ENCODE results near the gene RXFP3.
"Not testable (repeated sequence)": the region's sequence is repeated elsewhere in the genome, so short reads cannot be mapped to it uniquely, and the experiment has no call there.

Gene RXFP3

DNA sequence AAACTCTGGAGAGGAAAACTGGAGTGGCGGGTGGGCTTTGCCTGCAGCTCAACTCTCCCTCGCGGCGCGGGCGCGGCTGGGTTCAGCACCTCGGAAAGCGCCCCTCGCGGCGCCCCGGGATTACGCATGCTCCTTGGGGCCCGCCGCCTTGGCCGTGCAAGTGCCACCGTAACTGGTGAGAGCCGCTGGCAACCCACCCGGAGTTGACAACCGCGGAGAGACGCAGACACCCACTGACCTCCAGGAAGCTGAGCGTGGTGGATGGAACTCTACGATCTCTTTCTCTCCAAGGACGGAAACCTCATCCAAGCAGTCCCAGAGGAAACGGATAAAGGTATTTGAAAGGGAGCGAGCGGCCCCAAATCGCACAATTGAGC lies 194 bp upstream of the RXFP3 start:
- DNase-seq (ENCODE audit: low read depth) = peak; percentile 72

DNA sequence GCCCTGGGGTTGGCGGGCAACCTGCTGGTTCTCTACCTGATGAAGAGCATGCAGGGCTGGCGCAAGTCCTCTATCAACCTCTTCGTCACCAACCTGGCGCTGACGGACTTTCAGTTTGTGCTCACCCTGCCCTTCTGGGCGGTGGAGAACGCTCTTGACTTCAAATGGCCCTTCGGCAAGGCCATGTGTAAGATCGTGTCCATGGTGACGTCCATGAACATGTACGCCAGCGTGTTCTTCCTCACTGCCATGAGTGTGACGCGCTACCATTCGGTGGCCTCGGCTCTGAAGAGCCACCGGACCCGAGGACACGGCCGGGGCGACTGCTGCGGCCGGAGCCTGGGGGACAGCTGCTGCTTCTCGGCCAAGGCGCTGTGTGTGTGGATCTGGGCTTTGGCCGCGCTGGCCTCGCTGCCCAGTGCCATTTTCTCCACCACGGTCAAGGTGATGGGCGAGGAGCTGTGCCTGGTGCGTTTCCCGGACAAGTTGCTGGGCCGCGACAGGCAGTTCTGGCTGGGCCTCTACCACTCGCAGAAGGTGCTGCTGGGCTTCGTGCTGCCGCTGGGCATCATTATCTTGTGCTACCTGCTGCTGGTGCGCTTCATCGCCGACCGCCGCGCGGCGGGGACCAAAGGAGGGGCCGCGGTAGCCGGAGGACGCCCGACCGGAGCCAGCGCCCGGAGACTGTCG lies 976 bp downstream of the RXFP3 start:
- DNase-seq (ENCODE audit: low read depth) = no peak

DNA sequence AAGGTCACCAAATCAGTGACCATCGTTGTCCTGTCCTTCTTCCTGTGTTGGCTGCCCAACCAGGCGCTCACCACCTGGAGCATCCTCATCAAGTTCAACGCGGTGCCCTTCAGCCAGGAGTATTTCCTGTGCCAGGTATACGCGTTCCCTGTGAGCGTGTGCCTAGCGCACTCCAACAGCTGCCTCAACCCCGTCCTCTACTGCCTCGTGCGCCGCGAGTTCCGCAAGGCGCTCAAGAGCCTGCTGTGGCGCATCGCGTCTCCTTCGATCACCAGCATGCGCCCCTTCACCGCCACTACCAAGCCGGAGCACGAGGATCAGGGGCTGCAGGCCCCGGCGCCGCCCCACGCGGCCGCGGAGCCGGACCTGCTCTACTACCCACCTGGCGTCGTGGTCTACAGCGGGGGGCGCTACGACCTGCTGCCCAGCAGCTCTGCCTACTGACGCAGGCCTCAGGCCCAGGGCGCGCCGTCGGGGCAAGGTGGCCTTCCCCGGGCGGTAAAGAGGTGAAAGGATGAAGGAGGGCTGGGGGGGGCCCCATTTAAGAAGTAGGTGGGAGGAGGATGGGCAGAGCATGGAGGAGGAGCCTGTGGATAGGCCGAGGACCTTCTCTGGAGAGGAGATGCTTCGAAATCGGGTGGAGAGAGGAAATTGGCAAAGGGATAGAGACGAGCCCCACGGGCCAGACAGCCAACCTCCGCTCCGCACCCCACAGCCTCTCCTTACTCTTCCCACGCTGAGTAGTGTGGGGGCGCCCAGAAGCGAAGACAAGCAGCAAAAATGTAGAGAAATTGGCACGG lies 1.7 kb downstream of the RXFP3 start:
- no peak for DNase-seq (ENCODE audit: low read depth)

DNA sequence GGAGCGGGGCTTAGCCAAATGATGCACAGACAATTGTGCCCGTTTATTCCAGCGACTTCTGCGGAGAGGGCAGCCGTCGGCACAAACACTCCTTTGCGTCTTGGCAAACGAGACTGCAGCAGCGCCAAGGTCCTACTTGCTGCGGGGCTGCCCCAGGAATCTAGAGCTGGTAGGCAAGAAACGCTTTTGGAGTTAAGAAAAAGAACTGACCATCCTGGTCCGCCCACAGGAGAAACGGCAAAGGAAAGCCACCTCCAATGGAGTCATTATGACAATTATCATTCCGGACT lies 2.3 kb downstream of the RXFP3 start:
- no peak for DNase-seq (ENCODE audit: low read depth)

DNA sequence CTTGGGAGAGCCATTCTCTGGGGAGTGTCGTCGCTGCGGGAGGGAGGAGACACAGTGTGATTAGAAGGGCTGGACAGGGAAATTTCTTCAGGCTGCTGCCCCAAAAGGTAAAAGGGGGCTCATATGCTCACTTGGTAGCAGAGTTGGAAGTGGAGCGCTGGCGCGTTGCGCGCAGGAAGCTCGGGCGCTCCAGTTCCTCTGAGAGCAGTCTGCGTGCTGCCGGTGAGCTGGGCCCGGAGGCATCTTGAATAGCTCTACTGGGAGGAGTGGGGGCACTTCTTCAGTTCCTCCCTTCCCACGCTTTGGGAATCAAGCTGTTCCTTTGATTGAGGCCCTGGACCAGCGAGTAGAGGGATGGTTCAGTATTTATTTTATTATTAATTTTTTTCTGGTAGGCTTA lies 2.7 kb downstream of the RXFP3 start:
- DNase-seq (ENCODE audit: low read depth) = no peak

DNA sequence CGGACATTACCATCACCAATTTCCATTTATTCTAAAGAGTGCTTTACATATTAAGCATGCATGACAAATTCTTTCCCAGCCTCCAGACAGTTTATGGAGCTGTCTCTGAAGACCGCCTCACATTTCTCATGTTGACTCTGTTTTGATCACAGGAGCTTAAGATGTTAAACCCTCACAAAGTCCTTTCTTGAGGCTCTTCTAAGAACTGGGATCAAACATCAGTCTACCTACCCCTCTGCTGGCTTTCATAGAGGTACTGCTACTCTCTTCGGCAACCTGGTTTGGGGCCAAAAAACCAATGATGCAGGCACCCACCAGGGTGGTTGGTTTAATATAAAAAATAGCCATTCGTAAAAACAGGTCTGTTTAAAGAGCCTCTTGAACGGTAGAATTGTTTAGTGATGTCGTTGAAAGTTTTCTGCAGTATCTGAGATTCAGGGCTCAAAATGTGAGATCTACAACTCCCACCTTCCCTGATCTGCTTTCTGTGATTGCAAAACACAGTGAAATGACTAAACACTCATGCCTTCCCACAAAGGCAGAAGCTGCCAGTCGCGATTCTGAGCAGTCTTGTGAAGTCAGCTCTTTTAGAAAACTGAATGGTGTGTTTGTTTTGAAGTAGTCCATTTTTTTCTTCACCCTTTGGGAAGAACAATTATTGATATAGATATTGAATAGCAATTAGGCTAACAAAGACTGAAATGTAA lies 3.5 kb downstream of the RXFP3 start:
- peak; percentile 46 for DNase-seq (ENCODE audit: low read depth)

DNA sequence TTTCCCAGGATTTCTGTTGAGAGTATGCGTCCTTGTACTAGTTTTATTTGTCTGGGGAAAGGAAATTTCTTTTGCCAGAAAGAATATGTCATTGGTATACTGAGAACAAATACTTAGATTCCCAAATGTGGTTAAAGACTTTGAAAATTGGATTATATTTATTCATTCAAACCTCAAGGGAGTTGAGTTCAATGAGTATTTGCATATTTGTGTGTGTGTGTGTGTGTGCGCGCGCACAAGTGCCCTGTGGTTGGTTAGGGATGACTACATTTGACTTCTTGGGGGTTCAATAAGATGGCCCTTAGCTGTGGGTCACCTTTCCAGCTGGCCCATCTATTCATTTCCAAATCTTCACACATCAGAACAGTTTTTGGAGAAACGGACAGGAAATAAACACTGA lies 4.9 kb downstream of the RXFP3 start:
- DNase-seq (ENCODE audit: low read depth) = no peak

DNA sequence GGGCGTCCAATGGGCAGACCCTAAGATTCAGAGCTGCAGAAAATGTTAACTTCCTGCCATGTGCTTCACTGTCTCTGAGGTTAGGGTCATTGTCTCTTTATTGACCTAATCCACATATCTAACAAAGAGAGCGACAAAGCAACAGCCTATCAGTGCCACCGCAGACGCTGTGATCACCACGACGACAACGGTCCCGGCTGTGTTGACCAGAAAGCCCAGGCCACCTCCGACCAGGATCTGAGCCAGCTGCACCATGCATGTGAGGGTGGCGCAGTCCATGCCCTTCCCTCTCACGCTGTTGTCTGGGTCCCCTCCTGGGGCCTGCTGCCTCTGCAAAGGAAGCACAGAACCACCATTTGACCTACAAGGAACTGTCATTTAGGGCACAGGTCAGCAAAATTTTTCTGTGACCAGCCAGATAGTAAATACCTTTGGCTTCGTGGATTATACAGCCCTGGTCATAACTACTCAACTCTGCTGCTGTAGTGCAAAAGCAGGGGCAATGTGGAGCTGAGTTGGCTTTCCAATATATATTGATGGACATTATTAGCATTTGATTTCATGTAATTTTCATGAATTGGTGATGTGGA lies 8.5 kb downstream of the RXFP3 start:
- no peak for DNase-seq (ENCODE audit: low read depth)

DNA sequence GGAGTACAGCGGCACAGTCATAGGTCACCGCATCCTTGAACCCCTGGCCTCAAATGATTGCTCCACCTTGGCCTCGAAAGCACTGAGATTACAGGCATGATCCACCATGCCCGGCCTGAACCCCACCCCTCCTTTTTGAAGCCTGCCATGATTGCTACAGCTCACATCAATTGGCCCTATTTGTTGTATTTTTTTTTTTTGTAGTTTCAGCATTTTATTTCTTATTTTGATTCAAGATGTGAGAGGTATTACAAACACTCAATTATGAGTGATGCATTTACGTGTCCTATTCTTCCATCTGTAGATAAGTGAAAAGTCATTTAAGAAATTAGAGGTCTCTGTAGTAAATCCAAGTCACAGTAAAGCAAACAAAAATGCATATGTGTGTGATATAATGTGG lies 16.0 kb downstream of the RXFP3 start:
- not testable (repeated sequence) for DNase-seq (ENCODE audit: low read depth)

DNA sequence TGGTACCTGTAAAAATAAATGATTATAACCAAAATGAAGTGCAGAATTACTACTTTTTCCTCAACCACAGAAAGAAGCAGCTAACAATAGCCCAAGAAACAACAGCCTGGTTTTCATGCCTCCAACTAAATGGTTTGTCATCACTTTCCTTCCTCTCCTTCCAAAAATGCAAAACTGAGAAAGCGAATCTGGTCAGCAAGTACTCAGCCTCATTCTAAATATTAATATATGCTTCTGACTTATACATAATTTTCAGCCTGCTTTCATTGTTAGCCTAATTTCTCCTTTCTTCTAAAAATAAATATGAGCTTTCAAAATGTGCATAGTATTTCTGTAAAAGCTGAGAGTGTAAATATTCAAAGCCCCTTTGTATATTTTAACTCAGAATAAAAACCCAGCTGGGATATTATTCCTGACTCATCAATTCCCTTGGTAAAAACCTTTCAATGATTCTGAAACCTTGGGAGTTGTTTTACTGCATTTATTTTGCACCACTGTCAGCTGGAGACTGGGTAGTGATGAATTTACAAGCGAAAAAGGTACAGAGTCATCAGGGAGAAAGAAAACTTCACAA lies 21.5 kb downstream of the RXFP3 start:
- no peak for DNase-seq (ENCODE audit: low read depth)

DNA sequence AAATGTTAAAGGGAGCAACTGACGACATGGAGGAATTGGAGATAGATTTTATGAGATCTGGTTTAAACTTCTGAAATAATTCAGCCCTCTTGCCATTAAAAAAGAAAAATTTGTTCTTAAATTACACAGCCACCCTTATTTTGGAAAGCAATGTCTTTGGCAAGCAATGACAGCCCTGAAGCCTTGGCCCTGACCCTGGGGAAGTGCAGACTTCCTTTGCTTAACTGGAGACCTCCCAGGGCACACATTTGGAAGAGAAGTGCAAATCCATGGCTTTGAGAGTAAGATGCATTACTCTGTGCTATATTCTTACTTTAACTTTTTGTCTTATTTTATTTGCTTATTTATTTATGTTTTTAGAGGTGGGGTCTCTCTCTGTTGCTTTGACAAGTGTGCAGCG lies 22.0 kb downstream of the RXFP3 start:
- DNase-seq (ENCODE audit: low read depth) = no peak

DNA sequence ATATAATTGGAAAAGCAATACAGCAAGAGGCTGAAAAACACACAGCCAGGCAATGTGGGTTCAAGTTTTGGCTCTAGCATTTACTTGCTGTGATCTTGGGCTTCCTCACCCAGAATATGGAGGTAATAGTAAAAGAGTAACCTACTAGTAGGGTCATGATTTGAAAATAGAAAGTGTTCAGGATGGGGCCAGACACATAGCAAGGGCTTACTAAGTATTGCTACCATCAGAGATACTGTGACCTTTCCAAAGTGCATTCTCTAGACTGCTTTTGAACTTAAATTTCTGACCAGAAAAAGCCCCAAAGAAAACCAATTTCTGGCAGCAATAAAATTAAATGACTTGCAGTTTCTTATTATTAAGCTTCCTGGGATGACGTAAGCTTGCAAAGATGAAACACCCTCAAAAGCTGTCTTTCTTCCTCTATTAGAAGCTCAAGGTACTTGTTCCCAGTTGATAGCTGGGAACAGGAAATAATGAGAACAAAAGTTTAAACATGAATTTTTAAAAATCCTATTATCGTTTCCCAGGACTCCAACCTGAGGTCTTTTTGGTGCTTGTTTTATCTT lies 28.0 kb downstream of the RXFP3 start:
- no peak for DNase-seq (ENCODE audit: low read depth)

DNA sequence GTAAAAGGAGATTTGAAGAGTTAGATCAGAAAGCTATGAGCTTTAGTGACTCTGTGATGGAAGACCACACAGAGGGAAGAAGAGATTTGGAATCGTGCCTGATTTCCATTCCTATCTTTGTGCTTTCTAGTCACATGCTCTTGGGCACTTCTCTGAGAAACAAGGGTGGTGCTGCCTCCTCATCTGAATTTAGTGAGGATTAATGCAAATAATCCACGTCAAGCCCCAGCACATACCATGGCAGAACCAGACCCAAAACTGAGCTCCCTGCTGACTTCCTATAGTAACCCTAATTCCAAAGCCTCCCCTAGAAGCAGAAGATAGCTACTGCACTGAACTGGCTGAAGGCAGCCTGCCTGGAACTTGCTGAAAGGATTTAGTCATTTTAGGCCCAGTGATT lies 30.6 kb downstream of the RXFP3 start:
- DNase-seq (ENCODE audit: low read depth) = no peak

DNA sequence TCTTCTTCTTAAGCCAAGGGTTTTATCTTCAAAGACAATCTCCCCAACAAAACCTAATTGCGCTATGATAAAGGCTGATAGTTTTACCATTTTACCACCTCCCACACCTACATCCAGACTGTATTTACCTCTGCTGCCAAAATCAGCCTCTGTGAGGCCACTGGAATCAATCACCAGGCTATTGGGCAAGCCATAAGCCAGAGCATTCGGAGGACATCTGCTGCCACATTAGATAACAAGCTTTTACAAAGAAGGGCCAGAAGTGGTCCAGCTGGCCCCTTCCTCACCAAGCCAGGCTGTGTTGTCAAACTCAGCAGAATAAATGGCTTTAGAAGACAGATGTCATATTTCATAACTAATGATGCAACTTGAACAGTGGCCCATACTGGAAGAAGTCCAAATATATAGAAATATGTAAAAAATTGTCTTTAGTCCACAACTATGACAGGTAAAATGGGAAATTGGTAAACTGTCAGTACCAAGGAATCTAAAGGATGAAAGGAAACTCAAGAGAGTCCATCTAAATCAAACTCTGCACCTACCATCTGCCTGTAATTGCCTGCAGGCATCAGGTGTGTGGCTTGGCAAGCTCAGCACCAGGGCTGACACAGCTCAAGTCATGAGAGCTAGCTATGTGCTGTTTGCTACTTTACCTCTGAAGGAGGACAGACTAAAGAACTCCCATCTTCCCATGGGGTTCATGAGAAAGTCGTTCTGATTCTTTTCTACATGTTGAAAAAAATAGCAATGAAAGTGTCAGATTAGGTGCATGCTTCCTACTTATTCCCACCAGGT lies 32.2 kb downstream of the RXFP3 start:
- no peak for DNase-seq (ENCODE audit: low read depth)

DNA sequence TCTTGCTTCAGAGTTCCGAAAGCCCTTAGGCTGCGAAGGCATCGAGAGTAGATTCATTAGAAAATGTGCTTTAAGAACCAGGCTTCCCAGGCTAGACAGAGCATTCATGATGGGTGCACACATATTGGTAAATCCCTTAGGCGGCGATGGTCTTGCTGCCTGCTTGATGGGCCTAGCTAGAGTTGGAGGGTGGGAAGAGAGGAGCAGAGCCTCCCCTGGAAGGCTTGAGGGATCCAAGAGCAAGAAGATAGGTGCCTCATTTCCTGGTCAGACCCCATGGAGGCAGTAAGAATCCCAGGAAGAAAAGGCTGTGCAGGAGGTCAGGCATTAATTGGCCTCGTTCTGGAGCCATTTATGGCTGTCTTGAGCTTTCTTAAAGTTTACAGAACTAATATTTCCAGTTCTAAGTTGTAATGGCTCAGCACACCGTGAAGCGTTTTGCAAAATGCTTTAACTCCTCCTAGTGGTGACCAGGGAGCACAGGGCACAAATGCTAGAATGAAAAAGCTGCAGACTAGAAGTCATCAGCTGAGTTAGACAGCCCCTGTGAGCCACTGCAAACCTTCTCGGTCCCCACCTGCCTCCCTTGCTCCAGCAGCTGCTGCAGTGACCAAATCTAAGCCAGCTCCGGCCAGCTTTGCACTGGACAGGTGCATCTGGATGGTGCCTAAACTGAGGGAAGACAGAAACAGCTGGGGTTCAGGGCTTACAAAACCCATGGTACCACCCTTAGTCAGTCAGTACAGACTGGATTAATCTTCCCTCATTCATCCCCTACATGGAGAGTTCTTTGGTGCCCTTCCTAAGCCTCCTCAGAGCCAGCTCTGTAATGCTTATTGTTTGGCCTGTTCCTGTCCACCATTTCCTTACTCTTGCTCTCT lies 33.6 kb downstream of the RXFP3 start:
- DNase-seq (ENCODE audit: low read depth) = peak; percentile 77

DNA sequence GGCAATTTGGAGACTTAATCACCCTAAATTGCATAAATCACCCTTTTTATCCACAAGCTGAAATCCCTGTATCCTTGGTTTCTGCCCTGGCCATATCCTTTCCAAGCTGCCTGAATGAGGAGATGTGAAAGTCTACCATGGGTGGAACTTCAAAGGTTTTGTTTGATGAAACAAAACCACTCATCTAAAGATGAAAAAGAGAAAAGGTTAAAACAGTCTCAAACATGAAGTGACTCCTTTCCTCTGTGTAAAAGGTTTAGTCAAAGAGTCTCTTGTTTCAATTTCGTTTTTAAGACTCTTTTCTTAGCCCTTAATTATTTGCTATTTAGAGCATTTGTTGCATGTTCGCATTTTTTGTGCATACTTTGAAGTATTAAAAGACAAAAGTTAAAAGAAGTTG lies 37.1 kb downstream of the RXFP3 start:
- DNase-seq (ENCODE audit: low read depth) = no peak

DNA sequence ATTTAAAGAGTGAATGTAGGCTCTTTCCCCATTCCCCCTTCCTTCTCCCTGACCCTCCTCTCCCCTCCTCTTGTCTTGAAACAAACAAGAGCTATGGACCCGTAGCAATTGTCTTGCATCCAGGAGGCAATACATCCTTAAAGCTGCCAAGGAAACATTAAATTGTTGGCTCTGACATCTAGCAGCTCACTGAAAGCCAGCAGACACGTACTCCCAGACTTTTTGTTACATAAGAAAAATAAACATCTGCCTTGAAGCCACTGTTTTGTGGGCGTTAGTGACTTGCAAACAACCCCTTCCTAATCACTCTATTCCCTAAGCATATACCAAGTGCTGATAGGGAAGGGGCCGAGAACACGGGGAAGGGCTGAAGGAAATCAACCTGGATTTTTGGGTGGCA lies 39.7 kb downstream of the RXFP3 start:
- no peak for DNase-seq (ENCODE audit: low read depth)

DNA sequence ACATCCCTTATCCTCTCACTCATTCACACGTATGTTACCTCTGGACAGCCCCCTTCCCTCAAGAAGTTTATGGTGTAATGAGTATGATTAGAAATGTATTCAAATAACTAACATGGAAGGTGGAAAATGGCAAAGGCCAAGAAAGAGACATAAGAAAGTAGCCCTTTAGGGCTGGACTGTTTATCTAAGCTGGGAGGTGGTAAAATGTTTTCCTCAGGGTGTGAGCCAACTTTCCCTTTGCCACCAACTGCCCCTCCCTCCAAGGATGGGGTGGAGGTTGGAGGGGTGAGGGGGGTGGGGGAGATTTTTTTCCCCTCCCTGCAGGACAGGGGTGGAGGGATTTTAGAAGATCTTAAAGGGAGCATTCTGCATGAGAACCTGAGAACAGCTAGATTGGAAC lies 40.1 kb downstream of the RXFP3 start:
- no peak for DNase-seq (ENCODE audit: low read depth)

DNA sequence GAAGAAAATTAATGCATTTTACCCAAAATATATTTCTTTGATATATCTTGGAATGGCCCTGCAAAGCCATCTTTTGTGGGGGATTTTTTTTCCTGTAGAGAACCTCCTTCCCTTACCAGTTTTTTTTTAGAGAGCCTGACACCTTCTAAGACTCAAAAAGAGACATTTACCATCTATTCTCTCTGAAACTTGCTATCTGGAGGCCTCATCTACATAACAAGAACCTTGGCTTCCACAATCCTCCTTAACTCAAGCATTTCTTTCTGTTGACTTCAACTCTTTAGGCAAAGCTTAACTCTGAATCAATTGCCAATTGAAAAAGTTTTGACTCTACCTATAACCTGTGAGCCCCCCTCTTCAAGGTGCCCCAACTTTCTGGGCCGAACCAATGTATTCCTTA lies 42.1 kb downstream of the RXFP3 start:
- no peak for DNase-seq (ENCODE audit: low read depth)

DNA sequence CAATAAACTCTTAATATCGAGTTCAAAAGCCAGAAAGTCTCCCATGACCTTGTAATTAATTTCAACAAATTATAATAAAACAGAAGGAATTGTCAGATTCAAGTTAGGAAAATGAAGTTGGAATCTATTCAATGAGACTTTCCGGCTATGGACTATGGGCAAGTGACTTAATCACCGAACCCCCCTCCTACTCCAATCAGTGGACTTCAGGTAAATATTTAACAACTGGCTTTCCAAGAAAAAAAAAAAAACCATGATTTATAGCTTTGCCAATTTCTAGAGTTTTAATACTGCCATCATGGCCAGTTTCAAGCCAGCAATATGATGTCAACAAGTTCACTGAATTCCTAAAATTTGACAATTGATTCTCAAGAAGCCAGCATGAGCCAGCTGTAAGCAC lies 43.8 kb downstream of the RXFP3 start:
- DNase-seq (ENCODE audit: low read depth) = no peak

All from ELR (cell line).